GM20000 (cell line): Measurements from ENCODE around the gene PRAMEF27.
"Not testable (repeated sequence)": the region's sequence is repeated elsewhere in the genome, so short reads cannot be mapped to it uniquely, and the experiment has no call there.

Source experiments
- DNase-seq: peaks from one replicate; pipeline ENCODE4 v3.0.0; 2012; ENCODE audit warnings: low spot score

The PRAMEF27 gene

GRCh38 chr1:13056475-13056874 is at the start of gene PRAMEF27:
TSS of gene PRAMEF27 (minus strand) at chr1:13056575. CDS start at chr1:13053659, 2,916 bp downstream.
- not testable (repeated sequence) for DNase-seq

GRCh38 chr1:13070474-13070873 is 14.1 kb upstream of the PRAMEF27 start, which contains the start of gene PRAMEF25:
TSS of gene PRAMEF25 (plus strand) at chr1:13070774. CDS start at chr1:13073694, 2,920 bp downstream.
- DNase-seq, result not testable (repeated sequence)

GRCh38 chr1:13019846-13020245 is 36.5 kb downstream of the PRAMEF27 start:
- not testable (repeated sequence) for DNase-seq

- DNase-seq, result not testable (repeated sequence)
Observed at GRCh38 chr1:13011932-13012331, 44.4 kb downstream of the PRAMEF27 start.

GRCh38 chr1:13009348-13009747 is 47.0 kb downstream of the PRAMEF27 start:
- not testable (repeated sequence) for DNase-seq

GRCh38 chr1:13005732-13006131 is 50.6 kb downstream of the PRAMEF27 start:
- DNase-seq, result not testable (repeated sequence)
